A549 (cell line): ENCODE measurements around the gene ZBTB49. TPM values are rescaled to one million over a fixed set of nuclear protein-coding genes. Genes with fewer than 3 reads are reported as not detected.

Experiments
- ATAC-seq, 2 experiments: fragments of 200-7000 bp in 1 of 2; fragments of >200 bp in 1 of 2; cut with Nextera tagmentation in 1 of 2; cut with Tn5 transposase in 1 of 2; 3 replicates each; pipeline versions ENCODE4 v1.8.0 to v1.9.1; 2018 to 2020; ENCODE audit warnings: mild to moderate bottlenecking in 1 of 2, moderate library complexity in 1 of 2
- CTCF ChIA-PET: fragments of 300-600 bp; sonication (Branson Sonifier 250); formaldehyde crosslinking; extraction: SDS; loops from one replicate; lab custom pipeline; 2021; ENCODE audit warnings: antibody characterized with exemption, inconsistent platforms; lab: Yijun Ruan, JAX
- POLR2A ChIA-PET: fragments of 350-600 bp; formaldehyde crosslinking; extraction: SDS; loops from one replicate; lab custom pipeline; 2021; ENCODE audit warnings: antibody characterized with exemption, inconsistent platforms; lab: Yijun Ruan, JAX
- DNase-seq, 2 experiments: peaks; one replicate each; pipeline versions ENCODE4 v3.0.0 to v3.0.0-alpha.2; 2011 to 2016; ENCODE audit warnings: low read depth in 1 of 2, low spot score in 1 of 2
- FAIRE-seq: peaks from 2 replicates; lab custom pipeline; 2011; peaks lifted over from hg19 to GRCh38; lab: Jason Lieb, UNC
- H3K27ac ChIP-seq, 2 experiments: fragments of >200 bp; sonication (Bioruptor Twin); formaldehyde crosslinking; 3 replicates each; pipeline ENCODE4 v1.5.1; 2016 to 2017
- H3K4me1 ChIP-seq: fragments of >200 bp; sonication (Bioruptor Twin); formaldehyde crosslinking; 3 replicates; pipeline ENCODE4 v1.6.1; 2016
- H3K4me2 ChIP-seq: fragments of >200 bp; sonication (Bioruptor Twin); formaldehyde crosslinking; 3 replicates; pipeline ENCODE4 v1.6.1; 2016
- H3K4me3 ChIP-seq: fragments of >200 bp; sonication (Bioruptor Twin); formaldehyde crosslinking; 3 replicates; pipeline ENCODE4 v1.5.1; 2016
- H3K9me3 ChIP-seq: fragments of >200 bp; sonication (Bioruptor Twin); formaldehyde crosslinking; 3 replicates; pipeline ENCODE4 v1.6.1; 2016
- CHD2 ChIP-seq: fragments of 150-350 bp; IDR thresholded peaks from 2 replicates; pipeline ENCODE4 v1.6.1; 2014; ENCODE audit warnings: low read length; ENCODE audit not compliant: partially characterized antibody
- EHF ChIP-seq: fragments of 250-450 bp; sonication (Bioruptor Pico); IDR thresholded peaks from 2 replicates; pipeline ENCODE4 v1.5.0; 2020; ENCODE audit warnings: mild to moderate bottlenecking
- EHMT2 ChIP-seq: fragments of 200-600 bp; sonication (generic); IDR thresholded peaks from 2 replicates; pipeline ENCODE4 v1.6.1; 2016; ENCODE audit warnings: antibody characterized with exemption, low read depth, mild to moderate bottlenecking, moderate library complexity
- ESRRA ChIP-seq: fragments of 150-350 bp; IDR thresholded peaks from 2 replicates; pipeline ENCODE4 v1.6.1; 2014; ENCODE audit warnings: mild to moderate bottlenecking, low read length, borderline replicate concordance
- FOSB ChIP-seq: fragments of 250-450 bp; sonication (Bioruptor Pico); IDR thresholded peaks from 2 replicates; pipeline ENCODE4 v1.5.0; 2020; ENCODE audit warnings: mild to moderate bottlenecking, moderate library complexity
- FOXS1 ChIP-seq: fragments of 250-450 bp; sonication (Bioruptor Pico); IDR thresholded peaks from 2 replicates; pipeline ENCODE4 v1.5.0; 2020; ENCODE audit warnings: mild to moderate bottlenecking, moderate library complexity
- GATA3 ChIP-seq: IDR thresholded peaks from 2 replicates; pipeline ENCODE4 v1.6.1; 2012; ENCODE audit warnings: borderline replicate concordance
- HDAC2 ChIP-seq: fragments of 200-600 bp; sonication (generic); IDR thresholded peaks from 2 replicates; pipeline ENCODE4 v1.6.1; 2016
- HEYL ChIP-seq: fragments of 250-450 bp; sonication (Bioruptor Pico); IDR thresholded peaks from 2 replicates; pipeline ENCODE4 v1.8.0; 2021; ENCODE audit warnings: mild to moderate bottlenecking, moderate library complexity
- HOXA7 ChIP-seq: fragments of 250-450 bp; sonication (Bioruptor Pico); IDR thresholded peaks from 2 replicates; pipeline ENCODE4 v1.5.0; 2020; ENCODE audit warnings: mild to moderate bottlenecking, moderate library complexity
- HOXB13 ChIP-seq: fragments of 250-450 bp; sonication (Bioruptor Pico); IDR thresholded peaks from 2 replicates; pipeline ENCODE4 v1.5.0; 2020; ENCODE audit warnings: low read depth, mild to moderate bottlenecking, moderate library complexity
- JUNB ChIP-seq: fragments of >200 bp; sonication (Bioruptor Twin); formaldehyde crosslinking; IDR thresholded peaks from 2 replicates; pipeline ENCODE4 v1.6.1; 2016
- KDM5A ChIP-seq: fragments of 200-600 bp; sonication (generic); IDR thresholded peaks from 2 replicates; pipeline ENCODE4 v1.6.1; 2016; ENCODE audit warnings: antibody characterized with exemption, mild to moderate bottlenecking
- PHF8 ChIP-seq: fragments of 200-600 bp; sonication (generic); IDR thresholded peaks from 2 replicates; pipeline ENCODE4 v1.6.1; 2016; ENCODE audit warnings: low read depth, mild to moderate bottlenecking, antibody characterized with exemption, moderate library complexity, borderline replicate concordance
- POLR2A ChIP-seq: IDR thresholded peaks from 2 replicates; pipeline ENCODE4 v1.6.1; 2012; ENCODE audit warnings: mild to moderate bottlenecking, low read length
- RFX5 ChIP-seq: fragments of 450-650 bp; IDR thresholded peaks from 2 replicates; pipeline ENCODE4 v1.7.1; 2014; ENCODE audit warnings: antibody characterized with exemption, mild to moderate bottlenecking, moderate library complexity
- SREBF2 ChIP-seq: fragments of 450-650 bp; IDR thresholded peaks from 2 replicates; pipeline ENCODE4 v1.6.1; 2014; ENCODE audit warnings: mild to moderate bottlenecking, moderate library complexity
- TFCP2L1 ChIP-seq: fragments of 250-450 bp; sonication (Bioruptor Pico); IDR thresholded peaks from 2 replicates; pipeline ENCODE4 v1.5.0; 2021; ENCODE audit warnings: mild to moderate bottlenecking
- WGBS: methylation state at CpG from one replicate; pipeline ENCODE4 v1.1.6; 2017; ENCODE audit errors: missing lambda C conversion rate; 5-methylcytosine and 5-hydroxymethylcytosine counted together
- polyA plus RNA-seq, 4 experiments: library from polyadenylated mRNA; depleted of rRNA in 3 of 4; stranded (reverse); fragments of >200 nt; fragmentation: RNase III in 1 of 4; extraction: RNeasy Plus Mini Kit Qiagen cat#74134 plus additional on column Dnase treatment in 1 of 4; gene quantifications; 2 replicates in 3 of 4; 3 replicates in 1 of 4; pipeline ENCODE4 v1.2.3, GENCODE V29; 2011 to 2017
- TF ChIP-seq, protein P1 (sequence below): fragments of 150-350 bp; IDR thresholded peaks from 2 replicates; pipeline ENCODE4 v1.6.1; 2014; ENCODE audit warnings: low read depth, mild to moderate bottlenecking, low read length
- TF ChIP-seq, protein P2 (sequence below): IDR thresholded peaks from 2 replicates; pipeline ENCODE4 v1.6.1; 2012; ENCODE audit warnings: low read depth, borderline replicate concordance
- TF ChIP-seq, protein P3 (sequence below): fragments of >200 bp; sonication (Bioruptor Twin); formaldehyde crosslinking; IDR thresholded peaks from 3 replicates; pipeline ENCODE4 v1.5.1; 2016
- TF ChIP-seq, protein P4 (sequence below): fragments of >200 bp; sonication (Bioruptor Twin); formaldehyde crosslinking; IDR thresholded peaks from 3 replicates; pipeline ENCODE4 v1.6.1; 2016
- TF ChIP-seq, protein P5 (sequence below): fragments of 200-600 bp; sonication (generic); IDR thresholded peaks from 2 replicates; pipeline ENCODE4 v1.6.1; 2016; ENCODE audit warnings: antibody characterized with exemption, mild to moderate bottlenecking, moderate library complexity
- TF ChIP-seq, protein P6 (sequence below): fragments of >200 bp; sonication (Bioruptor Twin); formaldehyde crosslinking; IDR thresholded peaks from 2 replicates; pipeline ENCODE4 v1.6.1; 2016
- TF ChIP-seq, protein P7 (sequence below): fragments of 250-450 bp; sonication (Bioruptor Pico); IDR thresholded peaks from 2 replicates; pipeline ENCODE4 v1.5.0; 2021; ENCODE audit warnings: mild to moderate bottlenecking, moderate library complexity, borderline replicate concordance

Gene ZBTB49
- polyA plus RNA-seq, 2 of the 4 experiments (the other 2 are of a cell fraction) = 1.9 to 3.1 TPM

DNA sequence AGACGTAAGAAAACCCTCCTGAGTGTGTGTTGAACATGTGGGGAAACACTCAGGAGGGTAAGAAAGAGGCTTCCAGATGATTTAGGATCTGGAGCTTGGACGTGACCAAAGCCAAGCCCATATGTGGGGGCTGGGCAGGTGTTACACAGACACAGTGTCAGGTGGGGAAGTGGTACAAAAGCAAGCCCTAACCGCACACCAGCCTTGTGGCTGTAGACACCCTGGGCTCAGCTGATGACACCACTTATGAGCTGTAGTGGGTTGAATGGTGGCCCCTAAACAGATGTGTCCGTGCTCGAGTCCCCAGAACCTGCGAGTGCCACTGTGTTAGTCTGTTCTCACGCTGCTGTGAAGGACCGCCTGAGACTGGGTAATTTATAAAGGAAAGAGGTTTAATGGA, 71.8 kb downstream of the ZBTB49 start:
- TF ChIP-seq HDAC2 (no peak), FOXS1 (no peak), ESRRA (no peak), EHMT2 (no peak), HEYL (CRISPR knock-in tag) (no peak), POLR2A (no peak), GATA3 (no peak), PHF8 (no peak), CHD2 (no peak), FOSB (CRISPR knock-in tag) (no peak)
- TF ChIP-seq, protein P1, sequence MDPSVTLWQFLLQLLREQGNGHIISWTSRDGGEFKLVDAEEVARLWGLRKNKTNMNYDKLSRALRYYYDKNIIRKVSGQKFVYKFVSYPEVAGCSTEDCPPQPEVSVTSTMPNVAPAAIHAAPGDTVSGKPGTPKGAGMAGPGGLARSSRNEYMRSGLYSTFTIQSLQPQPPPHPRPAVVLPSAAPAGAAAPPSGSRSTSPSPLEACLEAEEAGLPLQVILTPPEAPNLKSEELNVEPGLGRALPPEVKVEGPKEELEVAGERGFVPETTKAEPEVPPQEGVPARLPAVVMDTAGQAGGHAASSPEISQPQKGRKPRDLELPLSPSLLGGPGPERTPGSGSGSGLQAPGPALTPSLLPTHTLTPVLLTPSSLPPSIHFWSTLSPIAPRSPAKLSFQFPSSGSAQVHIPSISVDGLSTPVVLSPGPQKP = no peak
- TF ChIP-seq, protein P2, sequence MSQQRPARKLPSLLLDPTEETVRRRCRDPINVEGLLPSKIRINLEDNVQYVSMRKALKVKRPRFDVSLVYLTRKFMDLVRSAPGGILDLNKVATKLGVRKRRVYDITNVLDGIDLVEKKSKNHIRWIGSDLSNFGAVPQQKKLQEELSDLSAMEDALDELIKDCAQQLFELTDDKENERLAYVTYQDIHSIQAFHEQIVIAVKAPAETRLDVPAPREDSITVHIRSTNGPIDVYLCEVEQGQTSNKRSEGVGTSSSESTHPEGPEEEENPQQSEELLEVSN = no peak
- TF ChIP-seq, protein P3, sequence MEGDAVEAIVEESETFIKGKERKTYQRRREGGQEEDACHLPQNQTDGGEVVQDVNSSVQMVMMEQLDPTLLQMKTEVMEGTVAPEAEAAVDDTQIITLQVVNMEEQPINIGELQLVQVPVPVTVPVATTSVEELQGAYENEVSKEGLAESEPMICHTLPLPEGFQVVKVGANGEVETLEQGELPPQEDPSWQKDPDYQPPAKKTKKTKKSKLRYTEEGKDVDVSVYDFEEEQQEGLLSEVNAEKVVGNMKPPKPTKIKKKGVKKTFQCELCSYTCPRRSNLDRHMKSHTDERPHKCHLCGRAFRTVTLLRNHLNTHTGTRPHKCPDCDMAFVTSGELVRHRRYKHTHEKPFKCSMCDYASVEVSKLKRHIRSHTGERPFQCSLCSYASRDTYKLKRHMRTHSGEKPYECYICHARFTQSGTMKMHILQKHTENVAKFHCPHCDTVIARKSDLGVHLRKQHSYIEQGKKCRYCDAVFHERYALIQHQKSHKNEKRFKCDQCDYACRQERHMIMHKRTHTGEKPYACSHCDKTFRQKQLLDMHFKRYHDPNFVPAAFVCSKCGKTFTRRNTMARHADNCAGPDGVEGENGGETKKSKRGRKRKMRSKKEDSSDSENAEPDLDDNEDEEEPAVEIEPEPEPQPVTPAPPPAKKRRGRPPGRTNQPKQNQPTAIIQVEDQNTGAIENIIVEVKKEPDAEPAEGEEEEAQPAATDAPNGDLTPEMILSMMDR = no peak
- TF ChIP-seq, protein P4, sequence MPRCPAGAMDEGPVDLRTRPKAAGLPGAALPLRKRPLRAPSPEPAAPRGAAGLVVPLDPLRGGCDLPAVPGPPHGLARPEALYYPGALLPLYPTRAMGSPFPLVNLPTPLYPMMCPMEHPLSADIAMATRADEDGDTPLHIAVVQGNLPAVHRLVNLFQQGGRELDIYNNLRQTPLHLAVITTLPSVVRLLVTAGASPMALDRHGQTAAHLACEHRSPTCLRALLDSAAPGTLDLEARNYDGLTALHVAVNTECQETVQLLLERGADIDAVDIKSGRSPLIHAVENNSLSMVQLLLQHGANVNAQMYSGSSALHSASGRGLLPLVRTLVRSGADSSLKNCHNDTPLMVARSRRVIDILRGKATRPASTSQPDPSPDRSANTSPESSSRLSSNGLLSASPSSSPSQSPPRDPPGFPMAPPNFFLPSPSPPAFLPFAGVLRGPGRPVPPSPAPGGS = no peak
- Histone ChIP-seq H3K4me1 (no peaks in the 10 kb centered on the region), H3K9me3 (no peaks in the 10 kb centered on the region), H3K4me2 (no peak overlapping the region), H3K4me3 (no peak overlapping the region), H3K27ac (no peak overlapping the region)
- CTCF ChIA-PET = no interaction called here
- 40% methylated on average over 8 of the region's 8 CpGs for WGBS
- ATAC-seq (no peak), FAIRE-seq (no peak), DNase-seq (no peak)
- POLR2A ChIA-PET = no interaction called here

DNA sequence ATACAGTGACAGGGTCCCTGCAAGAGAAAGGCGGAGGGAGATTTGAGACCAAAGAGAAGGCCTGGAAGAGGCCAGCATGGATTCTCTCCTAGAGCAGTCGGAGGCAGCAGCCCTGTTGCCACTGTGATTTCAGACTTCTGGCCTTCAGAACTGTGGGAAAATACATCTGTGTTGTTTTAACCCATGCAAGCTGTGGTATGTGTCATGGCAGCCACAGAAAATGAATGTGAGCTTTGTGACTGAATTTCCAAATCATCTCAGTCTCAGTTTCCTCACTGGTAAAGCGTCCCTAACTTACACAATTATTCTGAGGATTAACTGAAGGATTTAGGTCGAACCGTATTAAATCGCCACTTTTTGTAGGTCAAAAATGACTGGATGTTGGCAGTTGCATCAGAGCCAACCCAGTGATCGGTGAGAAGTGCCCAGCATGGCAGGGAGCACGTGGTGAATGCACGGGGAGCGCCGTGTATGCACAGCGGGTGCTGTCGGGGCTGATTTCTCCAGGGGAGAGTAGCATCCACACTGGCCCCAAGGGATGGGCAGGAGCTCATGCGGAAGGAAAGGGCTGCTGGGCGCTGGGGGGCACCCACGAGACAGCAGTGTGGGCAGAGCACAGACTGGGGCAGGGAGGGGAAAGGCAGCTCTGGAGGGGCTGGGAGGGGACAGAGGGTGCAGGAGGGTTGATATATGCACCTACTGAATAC, 73.1 kb downstream of the ZBTB49 start:
- Histone ChIP-seq H3K4me1 (no peaks in the 10 kb centered on the region), H3K4me2 (no peak overlapping the region), H3K27ac (no peak overlapping the region), H3K9me3 (no peaks in the 10 kb centered on the region), H3K4me3 (no peak overlapping the region)
- ChIA-PET POLR2A (no interaction called here), CTCF (interaction anchor here (0.9 to 1.0 kb wide), 2 partner anchors 10 to 19 kb away, joined by 3 read pairs; no protein-coding TSS in a partner anchor)
- WGBS = 60% methylated on average over 13 of the region's 16 CpGs
- ATAC-seq (no peak), FAIRE-seq (no peak), DNase-seq (no peak)
- TF ChIP-seq HOXA7 (CRISPR knock-in tag) (no peak), RFX5 (no peak), SREBF2 (no peak), HDAC2 (no peak), KDM5A (no peak), ESRRA (no peak), FOSB (CRISPR knock-in tag) (no peak), HOXB13 (CRISPR knock-in tag) (no peak), JUNB (no peak), POLR2A (no peak), EHF (CRISPR knock-in tag) (no peak), TFCP2L1 (CRISPR knock-in tag) (no peak)
- TF ChIP-seq, protein P5, sequence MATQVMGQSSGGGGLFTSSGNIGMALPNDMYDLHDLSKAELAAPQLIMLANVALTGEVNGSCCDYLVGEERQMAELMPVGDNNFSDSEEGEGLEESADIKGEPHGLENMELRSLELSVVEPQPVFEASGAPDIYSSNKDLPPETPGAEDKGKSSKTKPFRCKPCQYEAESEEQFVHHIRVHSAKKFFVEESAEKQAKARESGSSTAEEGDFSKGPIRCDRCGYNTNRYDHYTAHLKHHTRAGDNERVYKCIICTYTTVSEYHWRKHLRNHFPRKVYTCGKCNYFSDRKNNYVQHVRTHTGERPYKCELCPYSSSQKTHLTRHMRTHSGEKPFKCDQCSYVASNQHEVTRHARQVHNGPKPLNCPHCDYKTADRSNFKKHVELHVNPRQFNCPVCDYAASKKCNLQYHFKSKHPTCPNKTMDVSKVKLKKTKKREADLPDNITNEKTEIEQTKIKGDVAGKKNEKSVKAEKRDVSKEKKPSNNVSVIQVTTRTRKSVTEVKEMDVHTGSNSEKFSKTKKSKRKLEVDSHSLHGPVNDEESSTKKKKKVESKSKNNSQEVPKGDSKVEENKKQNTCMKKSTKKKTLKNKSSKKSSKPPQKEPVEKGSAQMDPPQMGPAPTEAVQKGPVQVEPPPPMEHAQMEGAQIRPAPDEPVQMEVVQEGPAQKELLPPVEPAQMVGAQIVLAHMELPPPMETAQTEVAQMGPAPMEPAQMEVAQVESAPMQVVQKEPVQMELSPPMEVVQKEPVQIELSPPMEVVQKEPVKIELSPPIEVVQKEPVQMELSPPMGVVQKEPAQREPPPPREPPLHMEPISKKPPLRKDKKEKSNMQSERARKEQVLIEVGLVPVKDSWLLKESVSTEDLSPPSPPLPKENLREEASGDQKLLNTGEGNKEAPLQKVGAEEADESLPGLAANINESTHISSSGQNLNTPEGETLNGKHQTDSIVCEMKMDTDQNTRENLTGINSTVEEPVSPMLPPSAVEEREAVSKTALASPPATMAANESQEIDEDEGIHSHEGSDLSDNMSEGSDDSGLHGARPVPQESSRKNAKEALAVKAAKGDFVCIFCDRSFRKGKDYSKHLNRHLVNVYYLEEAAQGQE = no peak
- TF ChIP-seq, protein P6, sequence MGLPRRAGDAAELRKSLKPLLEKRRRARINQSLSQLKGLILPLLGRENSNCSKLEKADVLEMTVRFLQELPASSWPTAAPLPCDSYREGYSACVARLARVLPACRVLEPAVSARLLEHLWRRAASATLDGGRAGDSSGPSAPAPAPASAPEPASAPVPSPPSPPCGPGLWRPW = no peak
- TF ChIP-seq, protein P4 = no peak
- TF ChIP-seq, protein P7, sequence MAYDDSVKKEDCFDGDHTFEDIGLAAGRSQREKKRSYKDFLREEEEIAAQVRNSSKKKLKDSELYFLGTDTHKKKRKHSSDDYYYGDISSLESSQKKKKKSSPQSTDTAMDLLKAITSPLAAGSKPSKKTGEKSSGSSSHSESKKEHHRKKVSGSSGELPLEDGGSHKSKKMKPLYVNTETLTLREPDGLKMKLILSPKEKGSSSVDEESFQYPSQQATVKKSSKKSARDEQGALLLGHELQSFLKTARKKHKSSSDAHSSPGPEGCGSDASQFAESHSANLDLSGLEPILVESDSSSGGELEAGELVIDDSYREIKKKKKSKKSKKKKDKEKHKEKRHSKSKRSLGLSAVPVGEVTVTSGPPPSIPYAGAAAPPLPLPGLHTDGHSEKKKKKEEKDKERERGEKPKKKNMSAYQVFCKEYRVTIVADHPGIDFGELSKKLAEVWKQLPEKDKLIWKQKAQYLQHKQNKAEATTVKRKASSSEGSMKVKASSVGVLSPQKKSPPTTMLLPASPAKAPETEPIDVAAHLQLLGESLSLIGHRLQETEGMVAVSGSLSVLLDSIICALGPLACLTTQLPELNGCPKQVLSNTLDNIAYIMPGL (CRISPR knock-in tag) = no peak
